NCI-H2196 (cell line): ENCODE measurements around the gene LRSAM1.

ENCODE experiments used
- DNase-seq: peaks from one replicate; lab custom pipeline; 2025; ENCODE audit not compliant: unreplicated experiment; lab: John Stamatoyannopoulos, UW

The LRSAM1 gene

GRCh38 chr9:127424676-127424999 lies 26.7 kb upstream of the LRSAM1 start:
- DNase-seq: no peak

GRCh38 chr9:127426756-127427155 lies 24.6 kb upstream of the LRSAM1 start:
- no peak for DNase-seq

- no peak for DNase-seq
These were observed 23.0 kb upstream of the LRSAM1 start for GRCh38 chr9:127428348-127428747.

- no peak for DNase-seq
These were observed 20.9 kb upstream of the LRSAM1 start for GRCh38 chr9:127430415-127430814.

- no peak for DNase-seq
These were observed 13.6 kb upstream of the LRSAM1 start for GRCh38 chr9:127437497-127438264.

GRCh38 chr9:127438394-127438793 lies 12.9 kb upstream of the LRSAM1 start:
- no peak for DNase-seq

- no peak for DNase-seq
These were observed 6.9 kb upstream of the LRSAM1 start for GRCh38 chr9:127444283-127444920.

GRCh38 chr9:127444921-127445850 lies 6.1 kb upstream of the LRSAM1 start:
- DNase-seq: no peak

GRCh38 chr9:127445851-127446712 lies 5.2 kb upstream of the LRSAM1 start:
- no peak for DNase-seq

- DNase-seq: no peak
These were observed 4.4 kb upstream of the LRSAM1 start for GRCh38 chr9:127446713-127447415.

GRCh38 chr9:127447416-127448111 lies 3.7 kb upstream of the LRSAM1 start:
- no peak for DNase-seq

- DNase-seq: no peak
These were observed 3.1 kb upstream of the LRSAM1 start for GRCh38 chr9:127448112-127448805.

GRCh38 chr9:127449332-127449966 lies 1.9 kb upstream of the LRSAM1 start:
- no peak for DNase-seq

GRCh38 chr9:127450243-127450760 lies 1.0 kb upstream of the LRSAM1 start:
- DNase-seq: no peak

GRCh38 chr9:127451608-127451857 lies 223 bp downstream of the LRSAM1 start:
- DNase-seq: no peak

- DNase-seq: peak; percentile 69
These were observed 747 bp downstream of the LRSAM1 start for GRCh38 chr9:127451858-127452656.

- peak; percentile 61 for DNase-seq
These were observed 1.4 kb downstream of the LRSAM1 start for GRCh38 chr9:127452691-127453090.
